IPS-11a (cell line): ENCODE data around the gene RASGEF1B.
"Not testable (repeated sequence)": the region's sequence is repeated elsewhere in the genome, so short reads cannot be mapped to it uniquely, and the experiment has no call there.

Experiments
- H3K4me3 ChIP-seq: one replicate; pipeline ENCODE4 v1.5.1; 2013; ENCODE audit warnings: low read depth, low read length, control low read depth

RASGEF1B gene

GRCh38 chr4:81498551-81499099 lies 26.9 kb upstream of the RASGEF1B start:
- no peak overlapping the region for H3K4me3 ChIP-seq

DNA sequence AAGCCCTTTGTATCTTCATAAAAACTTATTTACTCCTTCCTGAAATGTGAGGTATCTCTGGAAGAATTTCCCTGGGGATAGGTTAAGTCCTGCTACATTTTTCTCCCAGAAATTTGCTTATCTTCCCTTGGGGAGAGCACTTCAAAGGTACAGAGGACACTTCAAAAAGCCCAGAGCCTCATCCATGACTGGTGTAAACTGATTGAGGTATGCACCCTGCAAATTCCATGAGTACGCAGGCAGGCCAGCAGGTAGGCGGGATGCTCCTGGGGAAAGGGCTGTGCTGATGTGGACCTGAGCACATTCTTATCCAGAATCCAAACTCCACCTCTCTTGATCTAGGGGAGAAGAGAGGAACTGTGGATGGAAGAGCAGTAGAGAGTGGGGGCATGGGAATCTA lies 26.3 kb upstream of the RASGEF1B start:
- H3K4me3 ChIP-seq, result no peak overlapping the region

DNA sequence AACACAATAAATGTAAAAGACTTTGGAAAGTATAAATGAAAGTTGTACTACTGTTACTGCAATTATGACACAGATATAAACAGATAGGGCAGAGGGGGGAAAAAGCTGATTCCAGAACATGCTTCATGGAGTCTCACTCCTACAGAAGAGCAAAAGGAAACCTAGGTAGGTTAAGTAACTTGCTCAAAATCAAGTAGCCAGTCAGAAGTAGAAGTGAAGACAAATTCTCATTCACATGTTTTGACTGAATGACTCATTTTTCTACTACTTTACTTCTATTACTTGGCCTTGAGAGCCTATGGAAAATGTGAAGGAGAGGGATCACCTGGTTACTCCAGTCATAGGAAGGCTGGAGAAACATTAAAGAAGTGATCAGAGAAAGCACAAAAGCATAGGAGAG lies 23.6 kb upstream of the RASGEF1B start:
- no peak overlapping the region for H3K4me3 ChIP-seq

- H3K4me3 ChIP-seq, result no peak overlapping the region
Measured at GRCh38 chr4:81494031-81494431, 22.3 kb upstream of the RASGEF1B start.

GRCh38 chr4:81492606-81493230 lies 21.0 kb upstream of the RASGEF1B start:
- no peak overlapping the region for H3K4me3 ChIP-seq

GRCh38 chr4:81491943-81492342 lies 20.2 kb upstream of the RASGEF1B start:
- H3K4me3 ChIP-seq, result no peak overlapping the region

- H3K4me3 ChIP-seq, result no peak overlapping the region
Measured at GRCh38 chr4:81490403-81491160, 18.9 kb upstream of the RASGEF1B start.

- no peak overlapping the region for H3K4me3 ChIP-seq
Measured at GRCh38 chr4:81486502-81486901, 14.8 kb upstream of the RASGEF1B start.

GRCh38 chr4:81485310-81485980 lies 13.7 kb upstream of the RASGEF1B start:
- H3K4me3 ChIP-seq, result no peak overlapping the region

GRCh38 chr4:81482326-81482725 lies 10.6 kb upstream of the RASGEF1B start:
- no peak overlapping the region for H3K4me3 ChIP-seq

DNA sequence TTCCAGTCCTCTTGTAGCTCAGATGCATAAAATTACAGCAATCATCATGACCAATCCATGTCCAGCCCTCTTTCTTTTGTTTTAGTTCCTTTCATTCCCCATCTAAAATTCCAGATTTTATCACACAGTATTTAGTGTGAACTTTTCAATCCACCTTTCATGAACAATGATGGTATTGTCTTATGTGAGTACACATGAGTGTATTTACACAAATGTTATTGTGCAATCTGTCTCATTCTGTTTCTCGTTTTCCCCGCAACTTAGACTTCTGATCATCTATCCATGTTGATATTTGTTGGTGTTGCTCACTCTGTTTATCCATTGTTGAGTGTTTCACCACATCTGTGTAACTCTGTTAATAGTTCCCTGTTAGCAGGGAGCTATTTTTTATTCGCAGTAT lies 9.4 kb upstream of the RASGEF1B start:
- no peak overlapping the region for H3K4me3 ChIP-seq

- H3K4me3 ChIP-seq, result not testable (repeated sequence)
Measured at GRCh38 chr4:81479573-81479972, 7.9 kb upstream of the RASGEF1B start.

DNA sequence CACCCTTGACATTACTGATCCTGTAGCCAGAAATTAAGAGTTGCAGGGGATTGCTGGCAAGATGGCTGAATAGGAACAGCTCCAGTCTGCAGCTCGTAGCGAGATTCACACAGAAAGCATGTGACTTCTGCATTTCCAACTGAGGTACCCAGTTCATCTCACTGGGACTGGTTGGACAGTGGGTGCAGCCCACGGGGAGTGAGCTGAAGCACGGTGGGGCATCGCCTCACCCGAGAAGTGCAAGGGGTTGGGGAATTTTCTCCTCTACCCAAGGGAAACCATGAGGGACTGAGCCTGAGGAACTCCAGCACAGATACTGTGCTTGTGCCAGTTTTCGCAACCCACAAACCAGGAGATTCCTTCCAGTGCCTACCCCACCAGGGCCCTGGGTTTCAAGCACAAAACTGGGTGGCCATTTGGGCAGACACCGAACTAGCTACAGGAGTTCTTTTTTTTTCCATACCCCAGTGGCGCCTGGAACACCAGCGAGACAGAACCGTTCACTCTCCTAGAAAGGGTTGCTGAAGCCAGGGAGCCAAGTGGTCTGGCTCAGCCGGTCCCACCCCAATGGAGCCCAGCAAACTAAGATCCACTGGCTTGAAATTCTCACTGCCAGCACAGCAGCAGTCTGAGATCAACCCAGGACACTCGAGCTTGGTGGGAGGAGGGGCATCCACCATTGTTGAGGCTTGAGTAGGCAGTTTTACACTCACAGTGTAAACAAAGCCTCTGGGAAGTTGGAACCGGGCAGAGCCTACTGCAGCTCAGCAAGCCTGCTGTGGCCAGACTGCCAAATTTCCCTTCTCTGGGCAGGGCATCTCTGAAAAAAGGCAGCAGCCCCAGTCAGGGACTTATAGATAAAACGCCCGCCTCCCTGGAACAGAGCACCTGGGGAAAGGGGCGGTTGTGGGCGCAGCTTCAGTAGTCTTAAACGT lies 1.9 kb upstream of the RASGEF1B start:
- not testable (repeated sequence) for H3K4me3 ChIP-seq

- peak overlapping the region; percentile 73 for H3K4me3 ChIP-seq
Measured at GRCh38 chr4:81472281-81473182, 825 bp upstream of the RASGEF1B start.

GRCh38 chr4:81471298-81471587 lies 464 bp downstream of the RASGEF1B start:
- peak overlapping the region; percentile 77 for H3K4me3 ChIP-seq

- H3K4me3 ChIP-seq, result peak overlapping the region; percentile 77
Measured at GRCh38 chr4:81470456-81471297, 1.0 kb downstream of the RASGEF1B start.

DNA sequence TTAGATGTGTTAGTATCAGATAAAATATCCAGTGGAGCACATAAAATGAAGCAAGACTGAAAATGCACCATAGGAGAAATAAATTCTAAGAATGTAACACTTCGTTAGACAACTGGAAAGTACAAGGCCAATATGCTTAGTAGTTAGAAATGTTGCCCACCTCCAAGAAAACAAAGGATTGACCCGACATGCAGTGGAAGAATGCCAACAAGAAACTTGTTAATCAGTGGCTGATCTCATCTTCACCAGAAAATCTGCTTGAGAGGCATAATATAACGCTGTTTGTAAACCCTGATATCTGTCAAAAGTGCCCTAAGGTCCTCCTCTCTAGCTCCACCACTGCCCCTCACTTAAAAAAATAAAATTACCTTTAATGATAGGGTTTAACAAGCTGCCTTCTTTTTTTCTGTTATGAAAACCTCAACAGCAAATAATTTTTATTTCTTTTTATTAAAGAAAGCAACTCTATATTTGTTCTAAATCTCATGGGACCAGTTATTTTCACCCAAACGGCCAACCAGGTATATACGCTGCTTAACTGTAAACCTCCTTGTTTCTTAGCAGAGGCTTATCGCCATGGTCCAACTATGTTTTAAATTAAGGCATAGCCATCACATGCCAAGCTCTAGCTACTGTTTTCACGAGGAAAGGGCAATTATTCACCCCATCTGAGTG lies 1.8 kb downstream of the RASGEF1B start:
- peak overlapping the region; percentile 77 for H3K4me3 ChIP-seq

DNA sequence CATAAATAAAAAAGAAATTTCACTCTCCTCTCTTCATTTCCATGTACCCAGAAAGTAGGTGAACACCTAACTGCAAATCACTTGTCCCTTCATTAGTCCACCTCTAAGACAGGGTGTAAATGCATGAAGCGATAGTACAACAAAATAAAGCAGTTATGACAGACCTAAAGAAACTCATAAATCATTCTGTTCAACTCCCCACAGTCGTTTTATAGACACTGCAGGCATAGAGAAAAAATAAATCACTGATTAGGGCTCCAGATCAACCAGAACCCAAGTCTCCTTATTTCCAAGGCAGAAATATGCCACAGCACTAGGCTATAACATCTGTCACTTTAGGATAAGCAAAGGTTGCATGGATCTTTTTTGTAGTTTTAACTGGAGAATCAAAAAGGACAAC lies 3.0 kb downstream of the RASGEF1B start:
- no peak overlapping the region for H3K4me3 ChIP-seq

DNA sequence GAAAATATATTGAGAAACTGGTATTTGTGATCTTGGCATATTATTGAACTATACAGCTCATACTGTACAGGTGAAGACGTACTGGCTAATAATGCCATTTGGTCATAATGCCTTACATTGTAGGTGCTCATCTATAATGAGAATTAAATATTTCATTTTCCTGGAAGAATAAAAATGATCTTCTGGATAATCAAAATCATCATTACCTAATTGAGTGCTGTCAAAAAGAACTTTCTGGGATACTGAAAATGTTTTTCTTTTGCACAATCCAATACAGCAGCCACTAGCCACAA lies 4.1 kb downstream of the RASGEF1B start:
- H3K4me3 ChIP-seq, result no peak overlapping the region
